Measurements from ENCODE around the gene MCM5.
"Not testable (repeated sequence)": the region's sequence is repeated elsewhere in the genome, so short reads cannot be mapped to it uniquely, and the experiment has no call there.

Gene MCM5

DNA sequence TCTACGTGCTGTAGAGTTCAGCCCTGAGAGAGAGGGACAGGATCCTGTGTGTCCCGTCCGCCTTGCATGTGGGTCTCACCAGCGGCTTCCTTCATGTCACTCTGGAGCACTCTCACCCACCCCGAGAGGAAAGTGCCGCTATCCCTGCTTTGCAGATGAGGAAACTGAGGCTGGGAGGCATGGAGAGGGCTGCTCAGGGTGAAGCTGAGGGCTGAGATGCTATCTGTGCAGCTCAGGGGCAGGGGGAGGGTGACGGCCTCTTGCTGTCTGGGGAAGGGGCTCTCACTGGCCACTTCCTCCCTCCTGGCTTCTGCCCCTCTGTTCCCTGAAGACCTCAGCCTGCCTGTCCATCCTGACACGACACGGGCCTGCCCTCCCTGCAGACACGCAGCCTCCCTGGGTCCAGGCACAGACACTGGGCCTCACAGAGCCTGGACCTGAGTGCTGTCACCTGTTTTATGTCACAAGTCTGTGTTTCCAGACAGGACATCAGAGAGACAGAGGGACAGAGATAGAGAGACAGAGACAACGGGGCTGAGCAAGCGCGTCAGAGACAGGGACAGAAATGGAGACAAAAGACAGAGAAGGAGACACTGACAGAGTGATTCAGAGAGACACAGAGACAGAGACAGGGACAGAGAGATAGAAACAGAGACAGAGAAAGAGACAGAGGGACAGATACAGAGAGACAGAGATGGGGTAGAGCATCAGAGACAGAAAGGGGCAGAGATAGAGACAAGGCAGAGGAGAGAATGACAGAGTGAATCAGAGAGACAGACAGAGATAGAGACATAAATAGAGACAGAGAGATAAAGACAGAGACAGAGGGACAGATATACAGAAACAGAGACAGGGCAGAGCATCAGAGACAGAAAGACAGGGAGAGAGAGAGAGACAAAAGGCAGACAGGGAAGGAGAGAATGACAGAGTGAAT, 53.1 kb downstream of the MCM5 start:
- no peak for DNase-seq

- no peak for DNase-seq
These were observed 54.6 kb downstream of the MCM5 start for GRCh38 chr22:35454416-35455054.

- DNase-seq: no peak
These were observed 55.6 kb downstream of the MCM5 start for GRCh38 chr22:35455529-35455928.

- DNase-seq: no peak
These were observed 56.8 kb downstream of the MCM5 start for GRCh38 chr22:35456757-35457156.

GRCh38 chr22:35457729-35458546, 58.0 kb downstream of the MCM5 start:
- DNase-seq: no peak

- no peak for DNase-seq
These were observed 58.8 kb downstream of the MCM5 start for GRCh38 chr22:35458547-35459422.

DNA sequence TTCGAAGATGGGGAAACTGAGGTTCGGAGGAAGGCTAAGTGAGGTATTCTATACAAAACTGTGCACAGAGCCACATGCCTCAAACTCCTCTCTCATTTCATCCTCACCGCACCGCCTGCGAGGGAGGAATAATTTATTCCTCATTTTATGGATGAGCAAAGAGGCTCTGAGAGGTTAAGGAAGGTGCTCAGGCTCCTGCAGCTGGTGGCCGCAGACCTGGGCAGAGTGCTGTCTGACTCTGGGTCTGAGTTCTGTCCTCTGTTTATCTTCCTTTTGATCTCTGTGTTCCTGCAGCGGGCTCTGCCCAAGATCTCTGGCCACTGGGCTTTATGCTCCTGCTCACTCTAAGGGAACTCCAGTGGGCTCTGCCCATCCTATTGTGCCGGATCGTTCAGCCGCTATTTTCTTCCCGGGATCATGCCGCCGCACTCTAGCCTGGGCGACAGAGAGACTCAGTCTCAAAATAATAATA, 59.5 kb downstream of the MCM5 start:
- DNase-seq: no peak

GRCh38 chr22:35459976-35460375, 60.0 kb downstream of the MCM5 start:
- not testable (repeated sequence) for DNase-seq

DNA sequence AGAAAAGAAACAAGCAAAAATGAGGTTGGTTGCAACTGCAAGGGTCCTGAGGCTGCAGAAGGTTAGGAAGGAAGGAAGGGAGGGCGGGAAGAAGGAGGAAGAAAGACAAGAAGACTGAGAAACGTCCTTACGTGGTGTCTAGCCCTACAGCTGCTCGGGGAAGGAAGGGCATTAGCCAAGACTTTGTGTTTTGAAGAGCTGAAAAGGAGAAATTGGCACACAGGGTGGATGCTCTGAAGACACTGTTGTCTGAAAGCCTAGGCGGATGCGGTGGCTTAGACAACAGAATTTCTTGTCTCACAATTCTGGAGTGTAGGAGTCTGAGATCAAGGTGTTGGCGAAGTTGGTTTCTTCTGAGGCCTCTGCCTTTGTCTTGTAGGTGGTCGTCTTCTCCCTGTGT, 60.7 kb downstream of the MCM5 start:
- DNase-seq: no peak

DNA sequence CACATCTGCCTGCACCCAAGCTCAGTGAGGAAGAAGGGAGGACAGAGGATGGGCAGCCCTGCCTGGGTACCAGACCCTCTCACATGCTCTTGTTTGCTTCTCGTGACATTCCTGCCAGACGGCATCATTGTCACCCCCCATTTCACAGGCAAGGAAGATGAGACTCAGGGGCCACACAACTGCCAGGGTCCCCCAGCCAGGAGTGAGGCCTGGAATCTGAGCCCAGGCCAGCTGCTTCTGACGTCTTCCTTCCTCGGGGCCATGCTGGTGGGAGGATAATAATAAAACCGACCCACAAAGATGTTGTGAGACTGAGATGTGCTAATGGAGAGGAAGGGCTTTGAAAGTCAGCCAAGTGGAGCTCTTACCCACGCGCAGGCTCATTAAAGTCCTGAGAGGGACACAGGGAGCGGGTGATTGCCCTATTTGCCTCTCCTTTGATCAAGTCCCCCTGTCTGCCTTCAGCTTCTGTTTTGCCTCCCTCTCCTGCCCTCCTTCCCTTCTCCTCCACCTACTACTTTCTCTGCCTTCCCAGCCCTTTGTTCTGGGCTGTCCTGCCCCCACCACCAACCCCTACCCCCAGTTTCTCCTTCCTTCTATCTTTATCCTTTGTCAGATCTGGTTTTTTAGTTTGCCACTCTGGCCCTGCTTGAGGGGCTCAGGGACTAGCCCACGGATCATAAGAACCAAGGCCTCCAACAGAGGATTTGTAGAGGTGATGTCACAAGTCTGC, 62.7 kb downstream of the MCM5 start:
- DNase-seq: no peak

- DNase-seq: no peak
These were observed 63.4 kb downstream of the MCM5 start for GRCh38 chr22:35463231-35463933.

DNA sequence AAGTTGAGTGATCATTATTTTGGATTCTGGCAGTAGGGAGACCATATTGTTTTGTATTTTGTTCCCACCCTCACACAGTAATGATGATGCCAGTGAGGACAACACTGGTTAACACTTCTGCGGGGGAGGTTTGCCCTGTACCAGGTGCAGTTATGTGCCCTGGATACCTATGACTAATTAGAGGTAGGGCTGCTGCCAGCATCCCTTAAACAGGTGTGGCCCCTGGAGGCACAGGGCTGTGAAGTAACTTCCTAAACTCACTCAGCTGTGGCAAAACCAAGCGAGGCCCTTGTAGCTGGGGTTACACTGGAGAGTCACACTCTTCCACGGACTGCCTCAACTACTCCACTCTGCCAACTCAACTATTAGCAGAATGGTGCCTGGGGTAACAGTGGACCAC, 64.5 kb downstream of the MCM5 start:
- DNase-seq: no peak

DNA sequence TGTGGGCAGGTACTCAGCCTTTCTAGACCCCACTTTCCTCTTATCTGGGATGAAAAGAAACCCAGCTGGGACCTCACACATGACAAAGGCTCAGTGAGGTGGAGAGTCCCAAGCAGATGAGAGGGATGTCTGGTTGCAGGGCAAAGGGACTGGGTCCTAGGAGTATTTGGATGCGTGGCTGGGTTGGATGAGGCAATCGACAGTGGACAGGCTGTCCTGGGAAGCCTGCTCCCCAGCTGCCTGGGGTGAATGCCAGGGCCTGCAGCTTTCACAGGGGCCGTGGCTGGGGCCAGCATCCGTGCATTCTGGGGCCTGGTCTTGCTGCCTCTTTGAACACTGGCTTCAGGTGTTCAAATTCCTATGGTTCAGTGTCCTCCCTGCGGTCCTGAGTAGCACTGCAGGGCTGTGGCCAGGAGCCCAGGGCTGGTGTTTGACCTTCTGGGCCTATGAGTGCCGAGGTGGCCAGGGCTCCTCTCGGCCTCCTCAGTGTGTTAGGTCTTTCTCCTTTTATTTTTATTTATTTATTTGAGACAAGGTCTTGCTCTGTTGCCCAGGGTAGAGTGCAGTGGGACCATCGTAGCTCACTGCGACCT, 65.3 kb downstream of the MCM5 start:
- DNase-seq: no peak

DNA sequence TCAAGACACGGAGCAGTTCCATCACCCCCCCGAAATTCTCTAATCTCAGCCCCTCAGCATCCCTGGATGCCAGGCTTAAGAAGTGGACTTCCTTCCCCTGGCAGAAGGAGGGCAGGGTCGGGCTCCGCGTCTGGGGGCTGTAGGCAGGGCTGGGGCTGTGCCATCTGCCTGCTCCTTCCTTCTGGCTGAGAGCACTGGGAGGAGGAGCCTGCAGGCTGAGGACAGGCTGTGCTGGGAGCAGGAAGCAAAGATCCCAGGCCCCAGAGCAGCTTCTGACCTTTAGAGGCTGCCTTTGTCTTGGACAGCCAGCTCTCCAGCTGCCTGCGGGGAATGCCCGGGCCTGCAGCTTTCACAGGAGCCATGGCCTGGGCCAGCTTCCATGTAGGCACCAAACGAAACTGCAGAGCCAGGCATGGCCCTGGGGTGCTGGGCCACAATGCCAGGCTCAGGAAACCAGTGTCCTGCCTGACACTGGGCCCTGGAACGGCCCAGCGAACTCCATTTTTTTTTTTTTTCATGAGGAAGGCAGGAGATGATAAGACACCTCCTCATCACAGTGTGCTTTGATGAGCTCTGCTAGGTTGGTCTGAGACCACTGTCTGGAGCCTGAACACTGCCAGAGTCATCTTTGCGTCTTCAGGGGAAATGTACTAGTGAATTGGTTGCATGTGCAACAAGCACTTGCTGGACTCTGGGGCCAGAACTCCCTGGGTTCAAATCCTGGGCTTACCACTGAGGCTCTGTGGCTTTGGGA, 67.9 kb downstream of the MCM5 start:
- DNase-seq: no peak

DNA sequence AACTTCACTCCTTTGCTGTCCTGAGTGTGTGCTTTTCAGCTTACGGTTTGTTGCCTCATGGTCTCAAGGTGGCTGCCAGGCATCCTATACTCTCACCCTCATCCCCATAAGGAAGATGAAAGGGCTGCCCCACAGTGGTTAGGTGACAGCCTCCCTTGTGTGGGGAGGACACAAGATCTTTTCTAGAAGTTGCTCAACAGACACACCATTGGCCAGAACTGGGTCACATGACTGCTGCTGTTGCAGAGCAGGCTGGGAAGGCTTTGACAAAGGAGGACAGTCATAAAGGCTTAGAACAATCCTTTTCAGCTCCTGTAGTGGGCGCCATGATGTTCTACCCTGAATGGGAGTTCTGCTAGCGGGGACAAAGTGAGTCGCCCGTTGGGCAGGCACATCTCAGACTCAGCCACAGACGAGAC, 71.0 kb downstream of the MCM5 start:
- DNase-seq: no peak

GRCh38 chr22:35471566-35471965, 71.6 kb downstream of the MCM5 start:
- DNase-seq: not testable (repeated sequence)

DNA sequence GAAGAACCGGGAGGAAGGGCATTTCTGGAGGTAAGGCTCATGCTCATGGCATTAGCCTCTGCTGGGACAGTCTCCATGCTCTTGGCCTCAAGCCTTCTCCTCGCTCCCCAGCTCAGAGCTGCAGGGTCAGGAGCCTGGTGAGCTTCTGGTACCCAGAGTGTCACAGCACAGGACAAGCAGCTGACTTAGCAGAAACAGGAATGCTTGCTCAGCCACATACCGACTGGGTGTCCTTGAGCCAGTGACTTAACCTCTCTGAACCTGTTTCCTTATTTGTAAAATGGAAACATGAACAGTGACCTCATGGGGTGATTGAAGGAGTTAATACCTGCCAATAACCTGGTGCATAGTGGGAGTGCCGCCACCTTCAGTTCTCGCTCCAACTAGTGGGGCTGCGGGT, 72.5 kb downstream of the MCM5 start:
- no peak for DNase-seq

DNA sequence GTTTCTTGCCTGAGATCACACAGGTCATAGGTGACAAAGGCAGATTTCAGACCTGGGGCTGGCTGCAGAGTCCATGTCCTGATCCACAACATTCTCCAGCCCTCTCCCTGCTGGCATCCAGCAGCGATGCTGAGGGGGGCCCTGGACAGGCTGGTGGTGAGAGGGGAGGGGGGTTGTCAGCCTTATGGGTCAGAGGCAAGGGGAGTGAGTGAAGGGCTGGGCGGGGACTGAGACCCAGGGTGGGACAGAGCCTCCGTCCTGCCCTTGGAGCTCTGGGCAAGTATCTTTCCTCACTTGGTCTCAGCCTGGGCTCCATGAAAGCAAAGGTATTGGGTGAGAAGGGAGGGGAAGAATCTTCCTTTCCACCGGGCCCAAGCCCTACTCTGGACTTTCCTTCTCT, 74.0 kb downstream of the MCM5 start:
- no peak for DNase-seq

Measured in NCI-H187 treated with DMSO at 0.1 percent for 48 hours (cell line).